HCT116 (cell line): ENCODE results near the gene MAD2L1. TPM values are rescaled to one million over a fixed set of nuclear protein-coding genes. Genes with fewer than 3 reads are reported as not detected.

ENCODE experiments used
- ATAC-seq: fragments of 200-7000 bp; cut with Tn5 transposase; 2 replicates; pipeline ENCODE4 v1.9.1; 2020; ENCODE audit warnings: mild to moderate bottlenecking, moderate library complexity
- BruUV-seq: library from RNA; stranded (reverse); fragments of 400-500 nt; replicated peaks from 2 replicates; lab custom pipeline; 2021; lab: Mats Ljungman, UMichigan
- CTCF ChIA-PET: fragments of 300-600 bp; sonication (Branson Sonifier 250); formaldehyde crosslinking; loops from one replicate; lab custom pipeline; 2021; ENCODE audit warnings: antibody characterized with exemption; lab: Charles Lee
- POLR2A ChIA-PET: fragments of 300-600, 350-600 bp; sonication (Branson Sonifier 250); formaldehyde crosslinking; loops from one replicate; lab custom pipeline; 2021; ENCODE audit warnings: antibody characterized with exemption; lab: Charles Lee
- RAD21 ChIA-PET, 2 experiments: fragments of 300-600 bp; sonication (Branson Sonifier 250); formaldehyde crosslinking; loops; one replicate each; lab custom pipeline; 2023; ENCODE audit warnings: low total read pairs in 2 of 2; ENCODE audit not compliant: uncharacterized antibody in 2 of 2, unreplicated experiment in 2 of 2, low non-redundant PET in 1 of 2; lab: Charles Lee
- DNase-seq: peaks from one replicate; pipeline ENCODE4 v3.0.0-alpha.2; 2010; ENCODE audit warnings: low read depth, low spot score
- H2AFZ ChIP-seq: fragments of 200-600 bp; shearing (Covaris generic), sonication (generic); 2 replicates; pipeline ENCODE4 v1.6.1; 2017; ENCODE audit warnings: low read depth, mixed run types, mixed read lengths, antibody characterized with exemption, low read length; ENCODE audit not compliant: poor library complexity, severe bottlenecking
- H3K27ac ChIP-seq: 2 replicates; pipeline ENCODE4 v1.5.1; 2012; ENCODE audit warnings: low read depth, low read length
- H3K27me3 ChIP-seq: fragments of 200-600 bp; sonication (generic); 2 replicates; pipeline ENCODE4 v1.6.1; 2016; ENCODE audit warnings: mixed run types, low read length, mixed read lengths; ENCODE audit not compliant: insufficient read depth
- H3K36me3 ChIP-seq, 2 experiments: fragments of 200-500 bp in 1 of 2; fragments of 200-600 bp in 1 of 2; sonication (Bioruptor generic) in 1 of 2; sonication (generic) in 1 of 2; 2 replicates each; pipeline versions ENCODE4 v1.5.1 to v1.6.1; 2014 to 2016; ENCODE audit warnings: low read length in 2 of 2, inconsistent platforms in 1 of 2, mixed read lengths in 1 of 2, mixed run types in 1 of 2; ENCODE audit not compliant: insufficient read depth in 2 of 2, control insufficient read depth in 1 of 2
- H3K4me1 ChIP-seq, 2 experiments: fragments of 200-600 bp in 1 of 2; sonication (generic) in 1 of 2; 2 replicates each; pipeline versions ENCODE4 v1.5.1 to v1.6.1; 2012 to 2017; ENCODE audit warnings: low read length in 2 of 2, inconsistent platforms in 1 of 2, mild to moderate bottlenecking in 1 of 2, mixed read lengths in 1 of 2, mixed run types in 1 of 2, moderate library complexity in 1 of 2; ENCODE audit not compliant: insufficient read depth in 2 of 2, control insufficient read depth in 1 of 2
- H3K4me2 ChIP-seq: fragments of 200-600 bp; sonication (generic); 2 replicates; pipeline ENCODE4 v1.6.1; 2017; ENCODE audit warnings: mixed run types, low read length, mixed read lengths
- H3K4me3 ChIP-seq, 2 experiments: fragments of 200-600 bp in 1 of 2; sonication (generic) in 1 of 2; replicated peaks in 1 of 2; 2 replicates each; pipeline ENCODE4 v1.5.1; 2011 to 2016; ENCODE audit warnings: low read length in 2 of 2, control low read depth in 1 of 2, low read depth in 1 of 2, mild to moderate bottlenecking in 1 of 2, mixed read lengths in 1 of 2, mixed run types in 1 of 2
- H3K79me2 ChIP-seq: fragments of 200-600 bp; sonication (generic); 2 replicates; pipeline ENCODE4 v1.6.1; 2017; ENCODE audit warnings: mild to moderate bottlenecking, mixed run types, low read length, moderate library complexity, mixed read lengths; ENCODE audit not compliant: insufficient read depth
- H3K9ac ChIP-seq: fragments of 200-600 bp; sonication (generic); 2 replicates; pipeline ENCODE4 v1.6.1; 2016; ENCODE audit warnings: low read length, mixed read lengths
- H3K9me2 ChIP-seq: fragments of 200-600 bp; sonication (generic), shearing (Covaris generic); 2 replicates; pipeline ENCODE4 v1.6.1; 2017; ENCODE audit warnings: mixed run types, mild to moderate bottlenecking, moderate library complexity; ENCODE audit not compliant: insufficient read depth
- H3K9me3 ChIP-seq, 2 experiments: fragments of 200-500 bp in 1 of 2; fragments of 200-600 bp in 1 of 2; sonication (Bioruptor generic) in 1 of 2; sonication (generic) in 1 of 2; 2 replicates each; pipeline ENCODE4 v1.6.1; 2014 to 2017; ENCODE audit warnings: low read length in 2 of 2, mixed read lengths in 2 of 2, inconsistent platforms in 1 of 2, low read depth in 1 of 2, mild to moderate bottlenecking in 1 of 2, mixed run types in 1 of 2, moderate library complexity in 1 of 2; ENCODE audit not compliant: control insufficient read depth in 1 of 2, insufficient read depth in 1 of 2
- H4K20me1 ChIP-seq: fragments of 200-600 bp; sonication (generic), shearing (Covaris generic); 2 replicates; pipeline ENCODE4 v1.6.1; 2017; ENCODE audit warnings: mixed run types, mild to moderate bottlenecking, moderate library complexity; ENCODE audit not compliant: insufficient read depth
- ATF3 ChIP-seq: IDR thresholded peaks from 2 replicates; pipeline ENCODE4 v1.6.1; 2012
- CBX3 ChIP-seq: IDR thresholded peaks from 2 replicates; pipeline ENCODE4 v1.6.1; 2012; ENCODE audit warnings: low read depth
- CEBPB ChIP-seq: IDR thresholded peaks from 2 replicates; pipeline ENCODE4 v1.6.1; 2012; ENCODE audit warnings: low read depth
- CTCF ChIP-seq, 3 experiments: fragments of 200-600 bp in 1 of 3; sonication (generic) in 1 of 3; IDR thresholded peaks in 2 of 3; conservative IDR thresholded peaks in 1 of 3; 2 replicates each; pipeline ENCODE4 v1.5.1; 2012 to 2017; ENCODE audit warnings: low read depth in 2 of 3, low read length in 2 of 3, antibody characterized with exemption in 1 of 3, borderline replicate concordance in 1 of 3, control low read depth in 1 of 3, mild to moderate bottlenecking in 1 of 3, mixed read lengths in 1 of 3, mixed run types in 1 of 3, moderate library complexity in 1 of 3; ENCODE audit not compliant: insufficient read depth in 1 of 3
- EGR1 ChIP-seq: IDR thresholded peaks from 2 replicates; pipeline ENCODE4 v1.6.1; 2012; ENCODE audit warnings: low read depth
- ELF1 ChIP-seq: IDR thresholded peaks from 2 replicates; pipeline ENCODE4 v1.6.1; 2012; ENCODE audit warnings: low read depth, borderline replicate concordance
- EZH2 ChIP-seq: fragments of 200-600 bp; sonication (generic); IDR thresholded peaks from 2 replicates; pipeline ENCODE4 v1.6.1; 2017; ENCODE audit warnings: antibody characterized with exemption, mixed run types
- EZH2phosphoT487 ChIP-seq: fragments of 200-600 bp; IDR thresholded peaks from 2 replicates; pipeline ENCODE4 v1.6.1; 2018; ENCODE audit warnings: antibody characterized with exemption, borderline replicate concordance
- FOSL1 ChIP-seq: IDR thresholded peaks from 2 replicates; pipeline ENCODE4 v1.6.1; 2012; ENCODE audit warnings: low read depth
- JUND ChIP-seq: IDR thresholded peaks from 2 replicates; pipeline ENCODE4 v1.6.1; 2012
- POLR2A ChIP-seq: IDR thresholded peaks from 2 replicates; pipeline ENCODE4 v1.7.0; 2011; ENCODE audit warnings: borderline replicate concordance; ENCODE audit not compliant: insufficient read depth, insufficient read length; ENCODE audit errors: extremely low read depth
- RAD21 ChIP-seq: IDR thresholded peaks from 2 replicates; pipeline ENCODE4 v1.6.1; 2012; ENCODE audit warnings: low read depth, mild to moderate bottlenecking
- REST ChIP-seq: IDR thresholded peaks from 2 replicates; pipeline ENCODE4 v1.6.1; 2012; ENCODE audit warnings: low read depth
- SIN3A ChIP-seq: IDR thresholded peaks from 2 replicates; pipeline ENCODE4 v1.6.1; 2012; ENCODE audit warnings: low read depth
- SRF ChIP-seq: IDR thresholded peaks from 2 replicates; pipeline ENCODE4 v1.6.1; 2012; ENCODE audit warnings: low read depth
- TCF7L2 ChIP-seq: IDR thresholded peaks from 2 replicates; pipeline ENCODE4 v1.7.0; 2011; ENCODE audit warnings: borderline replicate concordance, inconsistent platforms; ENCODE audit not compliant: insufficient read depth, insufficient read length; ENCODE audit errors: extremely low read depth
- YY1 ChIP-seq: IDR thresholded peaks from 2 replicates; pipeline ENCODE4 v1.6.1; 2011; ENCODE audit warnings: low read length, low read depth, moderate library complexity, mild to moderate bottlenecking; ENCODE audit not compliant: insufficient replicate concordance; ENCODE audit errors: extremely low read depth
- ZBTB33 ChIP-seq: IDR thresholded peaks from 2 replicates; pipeline ENCODE4 v1.6.1; 2011; ENCODE audit warnings: mild to moderate bottlenecking, low read length, moderate library complexity; ENCODE audit not compliant: insufficient replicate concordance; ENCODE audit errors: extremely low read depth
- ZFX ChIP-seq: fragments of 450-650 bp; IDR thresholded peaks from 2 replicates; pipeline ENCODE4 v1.6.1; 2017
- ZNF274 ChIP-seq: fragments of 200-500 bp; sonication (Bioruptor generic); IDR thresholded peaks from 2 replicates; pipeline ENCODE4 v1.6.1; 2014; ENCODE audit warnings: mild to moderate bottlenecking, low read depth, low read length, inconsistent platforms
- intact Hi-C: fragments of 100-400 bp; cut with micrococcal nuclease; formaldehyde crosslinking; loops from 2 replicates; pipeline ENCODE4 v1.10.0; 2022
- total RNA-seq: library from RNA; stranded (reverse); gene quantifications from one replicate; pipeline ENCODE4 v1.2.1, GENCODE V29; 2021; ENCODE audit not compliant: unreplicated experiment

MAD2L1 gene
- total RNA-seq, 1 experiment from 2014 or later, result 92.9 TPM

GRCh38 chr4:120007896-120008436 is 58.7 kb downstream of the MAD2L1 start:
- no peaks in the 10 kb centered on the region for H4K20me1 ChIP-seq
- no TSS peak for BruUV-seq
- ChIA-PET RAD21 (no interaction called here), CTCF (no interaction called here), POLR2A (no interaction called here)
- no peak overlapping the region for H3K4me2 ChIP-seq
- H3K79me2 ChIP-seq, result no peaks in the 10 kb centered on the region
- H3K4me3 ChIP-seq, result no peak overlapping the region
- no peak overlapping the region for H3K9ac ChIP-seq
- intact Hi-C loops, result no loop called here
- H3K27me3 ChIP-seq, result no peaks in the 10 kb centered on the region
- no peaks in the 10 kb centered on the region for H3K9me2 ChIP-seq
- no peak overlapping the region for H3K27ac ChIP-seq
- H3K9me3 ChIP-seq, result no peaks in the 10 kb centered on the region
- TF ChIP-seq TCF7L2, result no peak
- TF ChIP-seq EZH2phosphoT487, result no peak
- TF ChIP-seq RAD21, result no peak
- no peak for TF ChIP-seq JUND
- TF ChIP-seq EGR1, result no peak
- TF ChIP-seq CTCF (IDR thresholded peaks at IDR 0.05 in 2 of 3, conservative IDR thresholded peaks at IDR 0.05 in 1 of 3; ENCODE audit: borderline replicate concordance in 1 of 3, insufficient read depth in 1 of 3, low read depth in 2 of 3, low read length in 2 of 3), result no peak
- no peak for TF ChIP-seq ATF3
- TF ChIP-seq CEBPB, result no peak
- TF ChIP-seq EZH2, result no peak
- no peak for TF ChIP-seq REST
- TF ChIP-seq FOSL1, result no peak
- no peak for TF ChIP-seq POLR2A
- no peak for TF ChIP-seq SIN3A
- TF ChIP-seq ZBTB33, result no peak
- TF ChIP-seq SRF, result no peak
- no peak for TF ChIP-seq ELF1
- no peak for TF ChIP-seq ZNF274
- TF ChIP-seq YY1, result no peak
- TF ChIP-seq ZFX, result no peak
- TF ChIP-seq CBX3, result no peak
- no peaks in the 10 kb centered on the region for H3K4me1 ChIP-seq
- H2AFZ ChIP-seq, result no peak overlapping the region
- no peak for ATAC-seq
- H3K36me3 ChIP-seq, result no peaks in the 10 kb centered on the region
- no peak for DNase-seq
